Spleen (tissue), 7 donors: ENCODE measurements around the gene RGS10.

Experiments used
- CTCF ChIP-seq, 11 experiments: fragments of 200-600 bp in 7 of 11; fragments of 450-650 bp in 4 of 11; sonication (generic) in 4 of 11; IDR thresholded peaks in 8 of 11; conservative IDR thresholded peaks in 3 of 11; 1 replicate in 7 of 11; 2 replicates in 4 of 11; pipeline versions ENCODE4 v1.4.0 to v1.8.0; 2016 to 2021; ENCODE audit warnings: antibody characterized with exemption in 11 of 11, inconsistent platforms in 4 of 11, mild to moderate bottlenecking in 1 of 11
- POLR2A ChIP-seq, 3 donors: fragments of 450-650 bp; IDR thresholded peaks; one replicate each; pipeline ENCODE4 v1.5.1; 2017; ENCODE audit warnings: antibody characterized with exemption in 3 of 3, mild to moderate bottlenecking in 1 of 3
- donor health status: DM: no; HTN: no; CAD: no; lungs with moderate emphysema.
- donor health status: DM: no; HTN: no; CAD: no.
- donor health status: DM: no; HTN: no; CAD: no.

GRCh38 chr10:119461380-119461779 lies 81.1 kb downstream of the RGS10 start:
- no peak for TF ChIP-seq CTCF (IDR thresholded peaks at IDR 0.05 in 8 of 11, conservative IDR thresholded peaks at IDR 0.05 in 3 of 11)
- no peak for TF ChIP-seq POLR2A (IDR thresholded peaks at IDR 0.05)
